Germinal center (tissue), 1 donor: ENCODE results near the gene MEGF6.

Experiments used
- DNase-seq: peaks from one replicate; pipeline ENCODE4 v3.0.0; 2012; ENCODE audit warnings: mixed read lengths, low spot score

The MEGF6 gene

DNA sequence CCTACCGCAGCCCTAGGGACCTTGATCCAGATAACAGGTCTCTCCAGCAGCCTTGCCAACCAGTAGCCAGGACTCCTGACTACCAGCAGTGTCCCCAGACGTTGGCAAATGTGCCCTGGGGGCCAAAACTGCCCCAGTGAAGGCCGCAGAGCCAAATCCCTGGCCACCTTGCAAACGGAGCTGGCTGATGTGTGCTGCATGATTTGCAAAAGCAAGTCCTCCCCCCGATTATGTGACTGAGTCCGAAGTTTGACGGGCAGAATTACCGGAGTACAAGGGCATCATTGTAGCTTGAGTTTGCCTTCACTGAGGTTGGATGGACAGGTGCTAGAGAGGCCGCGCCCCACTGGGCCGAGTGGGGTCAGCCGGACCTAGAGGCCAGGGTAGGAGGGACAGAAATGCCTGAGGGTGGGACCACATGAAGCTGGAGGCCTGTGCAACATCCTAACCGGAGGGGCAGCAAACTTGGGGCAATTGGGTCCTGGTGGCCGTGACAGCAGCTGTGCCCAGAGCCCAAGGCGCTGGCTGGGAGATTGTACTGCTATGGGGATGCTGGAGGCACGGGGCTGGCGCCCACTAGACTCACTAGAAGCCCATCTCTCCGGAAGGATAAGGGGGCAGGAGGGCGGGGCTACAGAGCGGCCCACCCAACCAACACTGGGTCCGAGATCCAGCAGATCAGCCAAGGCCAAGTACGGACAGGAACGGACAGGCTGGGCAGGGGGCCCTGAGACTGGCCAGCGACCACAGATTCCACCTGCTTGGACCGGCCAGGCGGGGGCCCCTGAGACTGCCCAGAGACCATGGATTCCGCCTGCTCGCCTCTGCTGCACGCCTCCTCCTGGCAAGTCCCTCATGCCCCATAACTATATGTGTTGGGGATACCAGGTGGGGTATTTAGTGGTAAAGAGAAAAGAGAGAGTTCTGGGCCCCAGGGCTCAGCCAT lies 154.1 kb downstream of the MEGF6 start:
- no peak for DNase-seq

DNA sequence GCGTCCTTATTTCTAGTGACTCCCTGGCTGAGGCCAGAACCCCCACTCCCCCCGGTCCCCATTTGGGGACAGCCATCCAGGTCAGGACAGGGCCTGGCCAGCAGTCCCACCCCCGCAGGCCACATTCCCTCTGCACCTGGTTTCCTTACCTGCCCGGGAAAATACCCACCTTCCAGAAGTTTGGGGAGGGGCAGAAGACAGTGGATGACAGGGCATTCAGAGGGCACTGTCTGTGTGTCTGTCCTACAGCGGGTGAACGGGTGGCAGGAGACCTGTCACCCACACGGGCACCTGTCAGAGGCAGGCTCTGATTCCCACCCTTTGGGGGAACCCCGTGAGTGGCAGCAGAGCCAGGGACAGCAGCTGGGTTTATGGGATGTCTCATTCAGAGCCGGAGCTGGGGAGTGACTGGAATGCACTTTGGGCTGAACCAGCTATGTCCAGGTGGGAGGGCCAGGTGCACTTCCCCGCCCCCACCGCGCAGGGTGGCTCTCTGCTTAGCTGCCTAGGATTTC lies 154.8 kb downstream of the MEGF6 start:
- DNase-seq: no peak

- DNase-seq: no peak
These were observed 155.4 kb downstream of the MEGF6 start for GRCh38 chr1:3455670-3456448.

GRCh38 chr1:3454811-3455618 lies 156.3 kb downstream of the MEGF6 start:
- peak; percentile 30 for DNase-seq

GRCh38 chr1:3453891-3454810 lies 157.2 kb downstream of the MEGF6 start, which contains the start of gene ARHGEF16:
TSS of gene ARHGEF16 (plus strand) at chr1:3454665. CDS start at chr1:3463085, 8,420 bp downstream.
- peak; percentile 59 for DNase-seq

DNA sequence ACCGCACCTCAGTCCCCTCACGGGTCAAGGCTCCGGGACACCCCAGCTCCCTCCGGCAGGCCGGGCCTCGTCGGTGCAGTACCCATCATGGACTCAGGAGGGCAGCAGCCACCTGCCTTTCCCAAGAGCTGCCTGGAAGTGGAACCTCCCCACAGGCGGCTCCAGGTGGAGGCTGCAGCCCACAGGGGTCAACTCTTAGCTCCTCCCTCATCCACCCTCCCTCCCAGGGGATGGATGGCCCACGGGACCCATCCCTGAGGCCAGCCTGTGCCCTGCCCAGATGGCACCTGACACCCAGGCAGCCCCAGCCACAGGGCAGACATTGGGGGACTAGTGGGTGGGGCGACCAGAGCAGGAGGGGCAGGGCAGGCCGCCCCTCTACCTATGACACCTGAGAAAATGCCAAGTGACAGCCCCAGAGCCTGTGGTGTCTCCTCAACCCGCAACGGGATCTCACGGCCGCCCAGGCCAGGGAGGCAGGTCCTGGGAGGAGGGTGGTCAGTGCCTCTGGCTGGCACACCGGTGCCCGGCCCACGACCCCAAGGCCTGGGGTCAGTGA lies 158.0 kb downstream of the MEGF6 start:
- DNase-seq: peak; percentile 82

- no peak for DNase-seq
These were observed 158.5 kb downstream of the MEGF6 start for GRCh38 chr1:3452866-3453175.

DNA sequence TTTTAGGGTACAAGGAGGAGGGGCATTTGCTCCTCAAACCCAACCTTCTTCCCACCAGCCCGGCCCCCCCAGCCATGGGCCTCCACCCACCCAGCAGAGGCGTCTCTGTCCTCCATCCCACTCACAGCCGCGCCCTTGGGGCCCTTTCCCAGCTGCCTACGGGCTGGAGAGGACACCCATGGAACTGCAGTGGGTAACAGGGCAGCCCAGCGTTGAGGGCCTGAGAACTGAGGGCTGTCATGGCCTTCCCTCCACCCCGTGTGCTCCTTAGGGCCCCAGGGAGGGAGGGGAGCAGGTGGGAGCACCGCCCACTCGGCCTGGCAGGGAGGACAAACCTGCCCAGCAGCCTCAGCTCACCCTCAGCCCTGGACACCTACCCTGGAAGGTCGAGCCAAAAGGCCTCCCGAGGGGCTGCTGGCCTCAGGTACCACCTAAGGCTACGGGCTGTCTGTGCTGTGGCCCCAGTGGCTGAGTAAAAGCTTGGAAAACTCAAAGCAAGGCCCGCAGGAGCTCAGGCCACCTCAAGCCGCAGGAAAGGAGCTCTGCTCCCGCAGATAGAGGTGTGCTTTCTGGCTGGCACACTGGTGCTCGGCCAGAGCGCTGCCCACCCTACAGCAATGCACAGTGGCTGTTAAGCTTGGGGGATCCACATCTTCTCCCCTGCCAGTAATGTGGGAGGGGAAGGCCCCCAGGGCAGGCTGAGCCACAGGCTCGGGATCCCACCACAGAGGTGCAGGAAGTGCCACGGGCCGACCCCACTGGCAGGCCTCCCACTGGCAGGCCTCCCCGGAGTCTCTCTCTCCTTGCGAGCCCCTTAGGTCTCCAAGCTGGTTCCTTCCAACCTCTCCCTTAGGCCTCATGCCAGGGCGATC lies 159.1 kb downstream of the MEGF6 start:
- no peak for DNase-seq

GRCh38 chr1:3450983-3451382 lies 160.3 kb downstream of the MEGF6 start:
- DNase-seq: no peak

- no peak for DNase-seq
These were observed 161.0 kb downstream of the MEGF6 start for GRCh38 chr1:3450202-3450863.

DNA sequence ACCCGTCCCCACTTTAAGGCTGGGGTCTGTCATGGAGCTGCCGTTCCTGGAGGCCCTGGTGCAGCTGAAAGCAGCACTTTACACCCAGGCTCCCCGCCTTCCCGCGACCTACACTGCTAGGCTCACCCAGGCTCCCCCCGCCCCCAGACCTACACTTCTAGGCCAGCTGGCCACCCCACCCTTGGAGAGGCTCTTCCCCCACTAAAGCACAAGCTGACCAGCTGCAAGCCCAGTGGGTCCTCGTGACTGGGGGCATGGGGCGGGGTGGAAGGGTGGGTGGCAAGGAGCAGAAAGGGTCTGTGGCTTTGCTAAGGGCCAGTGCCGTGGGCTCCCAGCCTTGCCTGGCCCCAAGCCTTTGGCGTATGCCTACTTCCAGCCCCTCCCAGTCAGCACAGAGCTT lies 166.6 kb downstream of the MEGF6 start:
- no peak for DNase-seq

- DNase-seq: no peak
These were observed 167.0 kb downstream of the MEGF6 start for GRCh38 chr1:3444298-3444697.

DNA sequence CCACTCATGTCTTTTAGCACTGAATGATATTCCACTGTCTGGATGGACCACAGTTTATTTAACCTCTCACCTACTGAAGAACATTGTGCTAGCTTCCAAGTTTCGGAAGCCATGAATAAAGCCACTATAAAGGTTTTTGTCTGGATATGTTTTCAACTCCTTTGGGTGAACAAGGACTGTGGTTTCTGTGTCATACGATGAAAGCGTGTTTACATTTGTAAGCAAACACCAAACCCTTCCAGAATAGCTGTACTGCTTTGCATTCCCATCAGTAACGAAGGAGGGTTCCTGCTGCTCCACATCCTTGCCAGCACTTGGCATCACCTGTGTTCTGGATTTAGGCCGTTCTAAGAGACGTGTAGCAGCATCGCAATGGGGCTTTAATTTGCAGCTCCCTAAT lies 167.5 kb downstream of the MEGF6 start:
- DNase-seq: no peak

DNA sequence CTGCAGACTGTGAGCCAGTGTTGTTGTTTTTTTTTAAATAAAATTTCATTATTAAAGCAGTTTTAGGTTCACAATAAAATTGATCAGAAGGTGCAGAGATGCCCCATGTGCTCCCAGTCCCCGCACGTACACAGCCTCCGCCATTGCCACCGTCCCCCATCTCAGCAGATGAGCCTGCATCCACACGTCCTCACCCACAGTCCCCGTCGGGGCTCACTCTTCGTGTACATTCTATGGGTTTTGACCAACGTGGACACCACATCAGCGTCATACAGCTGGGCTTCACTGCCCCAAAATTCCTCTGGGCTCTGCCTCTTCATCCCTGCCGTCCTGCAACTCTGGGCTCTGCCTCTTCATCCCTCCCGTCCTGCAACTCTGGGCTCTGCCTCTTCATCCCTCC lies 168.4 kb downstream of the MEGF6 start:
- no peak for DNase-seq

DNA sequence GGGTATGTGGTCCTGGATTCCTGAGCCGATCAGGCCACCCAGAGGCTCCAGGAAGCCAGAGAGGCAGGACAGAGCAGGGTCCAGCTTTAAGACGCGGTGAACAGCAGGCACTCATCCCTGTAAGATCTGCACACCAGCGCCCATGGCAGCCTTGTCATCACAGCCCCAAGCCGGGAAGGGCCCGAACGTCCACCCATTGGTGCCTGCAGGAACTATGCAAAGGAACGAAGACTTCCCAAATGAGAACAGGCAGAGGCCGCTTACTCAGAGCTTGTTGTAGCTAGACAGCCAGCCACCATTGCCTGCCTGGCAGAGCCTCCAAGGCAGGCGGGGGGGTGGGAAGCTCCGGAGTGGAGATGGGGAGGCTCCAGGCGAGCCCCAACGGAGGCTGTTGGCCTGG lies 169.0 kb downstream of the MEGF6 start:
- DNase-seq: no peak

GRCh38 chr1:3441880-3442279 lies 169.4 kb downstream of the MEGF6 start:
- no peak for DNase-seq

DNA sequence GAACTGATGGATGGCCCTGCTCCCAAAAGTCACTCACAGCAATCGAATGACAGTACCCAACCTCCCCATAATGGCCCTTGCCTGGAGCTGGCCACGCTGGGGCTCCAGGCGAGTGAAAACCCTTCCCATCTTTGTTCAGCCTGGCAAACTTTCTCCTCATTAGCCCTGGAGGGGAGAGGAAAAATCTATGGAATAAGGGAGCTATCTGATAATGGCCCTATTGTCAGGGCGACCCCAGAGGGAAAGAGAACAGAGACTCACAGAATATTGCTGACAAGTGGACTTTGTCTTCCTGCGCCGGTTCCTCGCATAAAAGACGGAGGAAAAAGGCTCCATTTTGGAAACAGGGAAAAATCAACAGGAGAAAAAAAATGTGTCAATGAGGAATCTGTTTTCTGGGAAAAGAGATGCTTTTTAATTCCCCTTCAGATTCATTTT lies 169.9 kb downstream of the MEGF6 start:
- DNase-seq: no peak

DNA sequence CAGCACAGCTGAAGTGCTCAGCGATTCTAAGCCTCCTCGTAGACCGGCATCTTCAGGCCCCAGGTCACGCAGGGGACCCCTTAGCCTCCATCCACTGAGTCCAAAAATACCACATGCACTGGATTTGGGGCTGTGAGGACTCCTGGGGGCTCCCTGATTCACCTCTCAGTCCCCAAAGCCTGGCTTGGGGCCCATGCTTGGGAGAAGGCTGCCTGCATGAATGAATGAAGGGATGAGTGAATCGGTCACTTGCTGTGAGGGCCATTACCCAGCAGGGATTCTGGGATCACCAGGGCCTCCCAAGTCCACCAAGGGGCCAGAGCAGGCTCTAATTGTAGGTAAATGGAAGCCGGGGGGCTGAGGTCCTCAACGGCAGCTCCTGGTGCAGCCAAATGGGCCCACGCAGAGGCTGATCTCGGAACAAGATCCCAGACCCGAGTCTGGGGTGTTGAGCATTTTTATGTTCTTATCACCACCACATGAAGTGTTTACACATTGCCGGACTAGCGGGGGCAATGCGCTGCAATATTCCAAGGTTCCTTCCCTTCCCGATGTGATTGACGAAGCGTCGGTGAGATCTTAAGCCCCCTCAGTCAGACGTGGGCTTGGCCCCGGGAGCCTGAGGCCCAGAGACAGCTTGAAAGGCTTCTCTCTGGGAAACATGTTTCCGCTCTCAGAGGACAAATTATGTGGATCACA lies 170.4 kb downstream of the MEGF6 start:
- DNase-seq: no peak
